ENCODE results near the gene MED26. TPM values are rescaled to one million over a fixed set of nuclear protein-coding genes. Genes with fewer than 3 reads are reported as not detected.

MED26 gene
- total and polyA plus RNA-seq, 2 of the 13 experiments (the other 11 are each of a cell fraction or from before 2014, with no cell fraction given), result 3.5 to 3.8 TPM

GRCh38 chr19:16541526-16542044 is 86.4 kb downstream of the MED26 start (continued):
- TF ChIP-seq, protein P1, sequence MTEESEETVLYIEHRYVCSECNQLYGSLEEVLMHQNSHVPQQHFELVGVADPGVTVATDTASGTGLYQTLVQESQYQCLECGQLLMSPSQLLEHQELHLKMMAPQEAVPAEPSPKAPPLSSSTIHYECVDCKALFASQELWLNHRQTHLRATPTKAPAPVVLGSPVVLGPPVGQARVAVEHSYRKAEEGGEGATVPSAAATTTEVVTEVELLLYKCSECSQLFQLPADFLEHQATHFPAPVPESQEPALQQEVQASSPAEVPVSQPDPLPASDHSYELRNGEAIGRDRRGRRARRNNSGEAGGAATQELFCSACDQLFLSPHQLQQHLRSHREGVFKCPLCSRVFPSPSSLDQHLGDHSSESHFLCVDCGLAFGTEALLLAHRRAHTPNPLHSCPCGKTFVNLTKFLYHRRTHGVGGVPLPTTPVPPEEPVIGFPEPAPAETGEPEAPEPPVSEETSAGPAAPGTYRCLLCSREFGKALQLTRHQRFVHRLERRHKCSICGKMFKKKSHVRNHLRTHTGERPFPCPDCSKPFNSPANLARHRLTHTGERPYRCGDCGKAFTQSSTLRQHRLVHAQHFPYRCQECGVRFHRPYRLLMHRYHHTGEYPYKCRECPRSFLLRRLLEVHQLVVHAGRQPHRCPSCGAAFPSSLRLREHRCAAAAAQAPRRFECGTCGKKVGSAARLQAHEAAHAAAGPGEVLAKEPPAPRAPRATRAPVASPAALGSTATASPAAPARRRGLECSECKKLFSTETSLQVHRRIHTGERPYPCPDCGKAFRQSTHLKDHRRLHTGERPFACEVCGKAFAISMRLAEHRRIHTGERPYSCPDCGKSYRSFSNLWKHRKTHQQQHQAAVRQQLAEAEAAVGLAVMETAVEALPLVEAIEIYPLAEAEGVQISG (CRISPR knock-in tag; IDR thresholded peaks at IDR 0.05), result no peak
- TF ChIP-seq ZNF468 (CRISPR knock-in tag; IDR thresholded peaks at IDR 0.05) (0 out of 2 replicates have a peak, but pooled peaks have one; percentile 23), ZNF101 (CRISPR knock-in tag; IDR thresholded peaks at IDR 0.05; ENCODE audit: borderline replicate concordance, low read depth) (no peak), ZSCAN20 (CRISPR knock-in tag; IDR thresholded peaks at IDR 0.05; ENCODE audit: borderline replicate concordance) (no peak), PBX3 (CRISPR knock-in tag; IDR thresholded peaks at IDR 0.05; ENCODE audit: borderline replicate concordance) (no peak), ZNF33B (CRISPR knock-in tag; IDR thresholded peaks at IDR 0.05) (0 out of 2 replicates have a peak, but pooled peaks have one; percentile 5), ZNF775 (CRISPR knock-in tag; IDR thresholded peaks at IDR 0.05; ENCODE audit: borderline replicate concordance) (0 out of 2 replicates have a peak, but pooled peaks have one; percentile 3), REL (CRISPR knock-in tag; conservative IDR thresholded peaks at IDR 0.05) (0 out of 2 replicates have a peak, but pooled peaks have one; percentile 19), ZBTB2 (CRISPR knock-in tag; IDR thresholded peaks at IDR 0.05; ENCODE audit: low read depth) (0 out of 2 replicates have a peak, but pooled peaks have one; percentile 27), SOX6 (IDR thresholded peaks at IDR 0.05) (no peak), SOX6 (CRISPR knock-in tag; IDR thresholded peaks at IDR 0.05) (no peak), ZNF543 (CRISPR knock-in tag; IDR thresholded peaks at IDR 0.05) (0 out of 2 replicates have a peak, but pooled peaks have one; percentile 6)
